HL-60 (cell line): ENCODE measurements around the gene NYAP1.

Experiments used
- DNase-seq, 2 experiments: peaks; one replicate each; pipeline ENCODE4 v3.0.0-alpha.2; 2010 to 2020; ENCODE audit warnings: low read depth in 1 of 2, low spot score in 1 of 2
- H3K27ac ChIP-seq: fragments of 250-450 bp; sonication (Bioruptor Pico); replicated peaks from 2 replicates; pipeline ENCODE4 v1.5.1; 2020; ENCODE audit warnings: mild to moderate bottlenecking, moderate library complexity
- H3K27me3 ChIP-seq: fragments of 250-450 bp; sonication (Bioruptor Pico); 2 replicates; pipeline ENCODE4 v1.5.1; 2021; ENCODE audit warnings: mild to moderate bottlenecking, moderate library complexity; ENCODE audit not compliant: insufficient read depth, poor library complexity, severe bottlenecking
- H3K4me3 ChIP-seq: replicated peaks from 2 replicates; pipeline ENCODE4 v1.5.1; 2011; ENCODE audit warnings: mild to moderate bottlenecking, control low read depth, low read length; ENCODE audit not compliant: insufficient read depth
- CTCF ChIP-seq: IDR thresholded peaks from one replicate; pipeline ENCODE4 v1.5.1; 2011; ENCODE audit warnings: low read length, control low read depth, inconsistent platforms; ENCODE audit not compliant: insufficient read depth
- GABPA ChIP-seq: IDR thresholded peaks from 2 replicates; pipeline ENCODE4 v1.6.1; 2012; ENCODE audit warnings: low read depth
- POLR2AphosphoS5 ChIP-seq: IDR thresholded peaks from 2 replicates; pipeline ENCODE4 v1.6.1; 2012; ENCODE audit warnings: low read depth
- SPI1 ChIP-seq: IDR thresholded peaks from 2 replicates; pipeline ENCODE4 v1.6.1; 2012; ENCODE audit warnings: low read depth, mild to moderate bottlenecking, borderline replicate concordance
- TF ChIP-seq, protein P1 (sequence below): IDR thresholded peaks from 2 replicates; pipeline ENCODE4 v1.6.1; 2012; ENCODE audit warnings: low read depth; ENCODE audit not compliant: insufficient replicate concordance

Gene NYAP1

GRCh38 chr7:100475549-100475948 is 8.2 kb upstream of the NYAP1 start:
- Histone ChIP-seq H3K4me3 (no peak overlapping the region), H3K27me3 (no peaks in the 10 kb centered on the region), H3K27ac (peak overlapping the region; percentile 22; the same call in 1 of the 2 replicates)
- no peak for DNase-seq
- TF ChIP-seq, protein P1, sequence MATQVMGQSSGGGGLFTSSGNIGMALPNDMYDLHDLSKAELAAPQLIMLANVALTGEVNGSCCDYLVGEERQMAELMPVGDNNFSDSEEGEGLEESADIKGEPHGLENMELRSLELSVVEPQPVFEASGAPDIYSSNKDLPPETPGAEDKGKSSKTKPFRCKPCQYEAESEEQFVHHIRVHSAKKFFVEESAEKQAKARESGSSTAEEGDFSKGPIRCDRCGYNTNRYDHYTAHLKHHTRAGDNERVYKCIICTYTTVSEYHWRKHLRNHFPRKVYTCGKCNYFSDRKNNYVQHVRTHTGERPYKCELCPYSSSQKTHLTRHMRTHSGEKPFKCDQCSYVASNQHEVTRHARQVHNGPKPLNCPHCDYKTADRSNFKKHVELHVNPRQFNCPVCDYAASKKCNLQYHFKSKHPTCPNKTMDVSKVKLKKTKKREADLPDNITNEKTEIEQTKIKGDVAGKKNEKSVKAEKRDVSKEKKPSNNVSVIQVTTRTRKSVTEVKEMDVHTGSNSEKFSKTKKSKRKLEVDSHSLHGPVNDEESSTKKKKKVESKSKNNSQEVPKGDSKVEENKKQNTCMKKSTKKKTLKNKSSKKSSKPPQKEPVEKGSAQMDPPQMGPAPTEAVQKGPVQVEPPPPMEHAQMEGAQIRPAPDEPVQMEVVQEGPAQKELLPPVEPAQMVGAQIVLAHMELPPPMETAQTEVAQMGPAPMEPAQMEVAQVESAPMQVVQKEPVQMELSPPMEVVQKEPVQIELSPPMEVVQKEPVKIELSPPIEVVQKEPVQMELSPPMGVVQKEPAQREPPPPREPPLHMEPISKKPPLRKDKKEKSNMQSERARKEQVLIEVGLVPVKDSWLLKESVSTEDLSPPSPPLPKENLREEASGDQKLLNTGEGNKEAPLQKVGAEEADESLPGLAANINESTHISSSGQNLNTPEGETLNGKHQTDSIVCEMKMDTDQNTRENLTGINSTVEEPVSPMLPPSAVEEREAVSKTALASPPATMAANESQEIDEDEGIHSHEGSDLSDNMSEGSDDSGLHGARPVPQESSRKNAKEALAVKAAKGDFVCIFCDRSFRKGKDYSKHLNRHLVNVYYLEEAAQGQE: no peak
- TF ChIP-seq CTCF: no peak
- TF ChIP-seq POLR2AphosphoS5: no peak

GRCh38 chr7:100476101-100476780 is 7.5 kb upstream of the NYAP1 start:
- TF ChIP-seq POLR2AphosphoS5 (no peak), SPI1 (0 out of 2 replicates have a peak, but pooled peaks have one; percentile 25), CTCF (no peak), GABPA (no peak)
- TF ChIP-seq, protein P1: no peak
- H3K27ac ChIP-seq: peak overlapping the region; percentile 94; the same call in 1 of the 2 replicates
- no peaks in the 10 kb centered on the region for H3K27me3 ChIP-seq
- DNase-seq: peak in 1 of 2 experiments; percentile 42
- H3K4me3 ChIP-seq: peak overlapping the region; percentile 96

DNA sequence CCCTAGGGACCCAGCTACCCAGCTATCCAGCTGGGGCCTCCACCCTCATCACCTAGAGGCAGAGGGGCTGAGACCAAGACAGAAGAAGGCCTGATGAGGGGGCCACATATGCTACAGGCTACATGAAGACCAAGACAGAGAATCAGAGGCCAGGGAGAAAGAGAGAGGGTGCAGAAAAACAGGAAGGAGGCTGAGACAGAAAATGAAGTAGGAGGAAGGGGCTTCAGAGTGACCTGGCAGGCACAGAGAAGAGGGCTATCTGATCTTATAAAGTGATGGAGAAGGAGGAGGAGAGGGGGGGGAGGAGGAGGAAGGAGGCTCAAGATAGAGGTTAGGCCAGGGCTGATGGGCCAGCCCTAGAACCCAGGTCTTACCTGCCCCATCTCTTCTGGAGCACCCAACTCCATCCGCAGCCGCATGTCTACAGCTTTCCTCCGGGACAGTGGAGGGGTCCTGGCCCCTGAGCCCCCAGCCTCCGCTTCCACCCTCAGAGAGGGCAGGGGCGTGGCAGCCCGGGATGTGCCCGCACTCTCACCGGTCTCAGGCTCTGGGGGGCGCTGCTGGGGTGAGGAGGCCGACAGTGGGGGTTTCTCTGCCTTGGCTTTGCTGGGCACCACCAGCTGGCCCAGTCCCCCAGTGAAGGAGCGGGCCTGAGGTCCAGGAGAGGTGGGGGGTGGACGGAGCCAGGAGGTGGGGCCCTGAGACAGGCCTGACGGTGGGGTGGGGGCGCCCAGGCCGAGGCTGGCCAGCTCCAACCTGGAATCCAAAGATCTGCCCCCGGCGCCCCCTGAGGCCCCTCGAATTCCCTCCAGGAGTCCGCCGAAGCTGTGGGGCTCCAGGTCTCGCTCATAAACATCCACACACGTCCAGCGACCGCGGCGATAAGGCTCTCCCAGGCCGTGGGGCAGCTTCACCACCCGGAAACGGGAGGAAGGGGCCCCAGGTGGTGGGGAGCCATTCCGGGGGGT is 6.5 kb upstream of the NYAP1 start:
- no peaks in the 10 kb centered on the region for H3K27me3 ChIP-seq
- H3K4me3 ChIP-seq: peak overlapping the region; percentile 96
- peak in 1 of 2 experiments; percentile 45 for DNase-seq
- TF ChIP-seq, protein P1: no peak
- TF ChIP-seq SPI1: no peak
- TF ChIP-seq POLR2AphosphoS5: no peak
- TF ChIP-seq CTCF: no peak
- TF ChIP-seq GABPA: no peak
- peak overlapping the region; percentile 94 for H3K27ac ChIP-seq
